Activated CD4-positive, alpha-beta T cell treated with anti-CD3 and anti-CD28 coated beads, Interleukin-2, amount 50 U/mL, for 1 hour (primary cell): Measurements from ENCODE around the gene AGXT2.

Experiments used
- DNase-seq: peaks from one replicate; pipeline ENCODE4 v3.0.0-alpha.2; 2020

The AGXT2 gene, protein sequence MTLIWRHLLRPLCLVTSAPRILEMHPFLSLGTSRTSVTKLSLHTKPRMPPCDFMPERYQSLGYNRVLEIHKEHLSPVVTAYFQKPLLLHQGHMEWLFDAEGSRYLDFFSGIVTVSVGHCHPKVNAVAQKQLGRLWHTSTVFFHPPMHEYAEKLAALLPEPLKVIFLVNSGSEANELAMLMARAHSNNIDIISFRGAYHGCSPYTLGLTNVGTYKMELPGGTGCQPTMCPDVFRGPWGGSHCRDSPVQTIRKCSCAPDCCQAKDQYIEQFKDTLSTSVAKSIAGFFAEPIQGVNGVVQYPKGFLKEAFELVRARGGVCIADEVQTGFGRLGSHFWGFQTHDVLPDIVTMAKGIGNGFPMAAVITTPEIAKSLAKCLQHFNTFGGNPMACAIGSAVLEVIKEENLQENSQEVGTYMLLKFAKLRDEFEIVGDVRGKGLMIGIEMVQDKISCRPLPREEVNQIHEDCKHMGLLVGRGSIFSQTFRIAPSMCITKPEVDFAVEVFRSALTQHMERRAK

DNA sequence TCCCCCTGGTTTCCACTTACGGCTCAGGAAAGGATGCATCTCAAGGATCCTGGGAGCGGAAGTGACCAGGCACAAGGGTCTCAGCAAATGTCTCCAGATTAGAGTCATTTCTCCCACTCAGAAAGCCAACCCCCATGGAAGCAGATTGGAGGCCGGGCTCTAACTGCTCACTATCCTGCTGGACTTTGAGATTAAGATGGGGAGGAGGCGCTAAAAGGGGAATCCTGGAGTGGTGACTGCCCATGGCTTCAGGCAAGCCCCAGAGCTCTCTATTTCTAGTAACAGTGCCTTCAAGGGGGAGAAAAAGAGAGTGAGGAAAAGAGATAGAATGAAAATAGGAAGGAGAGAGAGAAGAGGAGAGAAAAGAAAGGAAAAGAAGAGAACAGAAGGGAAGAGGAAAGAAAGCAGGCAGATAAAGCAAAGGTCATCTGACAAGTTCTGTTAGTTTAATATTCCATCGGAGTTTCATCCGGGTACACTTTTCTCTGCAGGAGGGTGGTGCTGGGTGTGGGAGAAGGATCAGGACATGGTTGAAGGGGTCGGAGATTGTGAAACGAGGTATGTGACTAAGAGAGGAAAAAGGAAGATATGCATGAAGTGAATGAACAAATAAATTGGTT is at the start of gene AGXT2:
Gene AGXT2, minus strand, starts transcription at position 165 of the 620 bp plus-strand sequence. Its CDS starts 57 bp downstream, at position 108.
- no peak for DNase-seq

DNA sequence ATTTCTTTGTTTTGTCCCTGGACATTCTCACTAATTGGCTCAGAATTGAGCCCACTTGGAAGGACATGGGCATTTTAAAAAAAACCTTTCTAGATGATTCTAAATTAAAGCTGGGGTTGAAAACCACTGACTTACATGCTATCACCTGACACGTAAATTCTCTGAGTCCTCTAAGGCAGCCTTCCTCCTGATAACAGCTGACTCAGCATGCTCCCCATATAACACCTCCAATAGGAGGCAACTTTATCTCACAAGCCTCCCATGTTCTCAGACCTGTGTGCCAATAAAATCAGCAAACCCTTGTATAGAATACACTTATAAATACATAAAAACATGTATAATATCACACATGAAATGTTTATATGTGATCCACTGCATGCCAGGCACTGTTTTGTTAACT is 49.2 kb upstream of the AGXT2 start:
- no peak for DNase-seq

DNA sequence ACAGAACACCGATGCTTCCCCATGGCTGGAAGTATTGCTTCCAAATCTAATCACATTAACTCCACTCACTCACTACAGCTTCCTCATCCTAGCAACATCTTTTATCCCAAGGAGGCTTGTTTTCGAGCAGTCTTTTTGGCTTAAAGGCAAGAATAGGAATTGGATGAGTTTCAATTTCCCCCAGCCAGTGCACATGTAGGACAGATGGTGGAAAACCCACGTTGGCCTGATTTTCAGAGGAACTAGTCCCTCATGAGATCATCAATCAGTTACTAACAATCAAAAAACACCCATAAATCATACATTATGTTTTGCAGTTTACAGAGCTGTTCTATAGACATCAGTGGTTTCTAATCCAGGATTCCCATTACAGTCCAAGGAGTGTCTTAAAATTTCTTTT is 48.5 kb upstream of the AGXT2 start:
- DNase-seq = no peak

DNA sequence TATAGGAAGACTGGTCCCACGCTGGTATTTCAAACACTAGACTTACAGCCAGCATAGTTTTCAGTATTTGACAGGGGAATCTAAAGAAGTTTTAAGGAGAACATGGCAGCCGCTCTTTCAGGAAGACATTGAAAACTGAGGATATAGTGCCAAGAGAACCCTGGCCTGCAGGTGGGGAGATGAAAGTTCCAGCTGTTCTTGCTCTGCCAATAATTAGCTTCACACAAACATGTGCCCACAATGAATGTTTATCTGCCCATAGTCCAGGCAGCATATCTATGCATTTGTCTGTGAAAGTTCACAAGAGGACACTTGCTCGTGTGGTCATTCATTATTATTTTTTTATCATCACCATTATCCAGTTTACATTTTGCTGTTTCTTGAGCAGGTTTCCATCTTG is 47.6 kb upstream of the AGXT2 start:
- DNase-seq = no peak

DNA sequence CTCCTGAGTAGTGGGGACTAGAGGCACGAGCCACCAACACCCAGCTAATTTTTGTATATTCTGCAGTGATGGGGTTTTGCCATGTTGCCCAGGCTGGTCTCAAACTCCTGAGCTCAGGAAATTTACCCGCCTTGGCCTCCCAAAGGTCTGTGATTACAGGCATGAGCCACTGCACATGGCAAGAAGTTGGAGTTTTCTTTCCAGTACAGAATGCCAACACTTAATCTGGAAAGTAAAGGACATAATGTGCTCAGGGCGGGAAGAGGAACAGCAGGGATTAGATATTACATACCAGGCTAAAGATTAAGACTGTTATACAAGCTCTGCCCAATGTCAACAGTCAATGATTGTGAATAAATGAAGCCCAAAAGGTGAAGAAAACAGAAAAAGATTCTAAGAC is 47.2 kb upstream of the AGXT2 start:
- no peak for DNase-seq

DNA sequence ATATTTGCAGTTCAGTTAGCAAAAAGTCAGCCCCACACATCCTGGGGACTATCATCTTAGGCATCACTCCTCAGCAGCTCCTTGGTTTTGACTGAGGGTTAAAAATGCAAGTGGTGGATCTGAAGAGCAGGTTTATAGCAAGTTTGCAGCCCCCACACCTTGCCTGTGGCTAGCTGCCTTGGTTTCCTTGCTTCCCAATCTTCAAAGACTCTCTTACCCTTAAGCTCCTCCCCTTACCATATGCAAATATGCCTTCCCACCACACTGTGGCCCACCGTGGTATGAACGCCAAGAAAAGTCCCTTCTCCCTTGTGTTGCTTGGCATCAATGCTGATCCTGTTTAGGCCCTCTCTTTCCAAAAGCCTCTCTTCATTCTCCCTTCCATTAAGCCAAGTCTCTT is 45.0 kb upstream of the AGXT2 start:
- no peak for DNase-seq

DNA sequence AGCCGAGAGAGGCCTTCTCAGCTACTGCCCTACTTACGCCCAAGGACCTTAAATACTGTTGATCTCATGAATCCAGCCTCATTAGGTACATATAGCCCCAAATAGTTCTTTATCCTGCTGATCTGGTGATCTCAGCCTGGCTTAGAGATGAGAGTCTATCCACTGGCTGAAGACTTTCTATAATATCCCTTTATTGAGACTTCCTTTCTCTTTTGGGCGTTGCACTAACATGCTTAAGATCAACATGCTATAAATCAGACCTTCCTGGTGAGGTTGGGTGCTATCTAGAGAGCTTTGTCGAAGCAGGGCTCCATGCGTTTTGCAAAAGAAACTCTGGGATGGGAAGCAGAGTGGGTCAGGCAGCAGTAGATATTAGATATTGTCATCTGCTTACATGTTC is 44.0 kb upstream of the AGXT2 start:
- DNase-seq = no peak

DNA sequence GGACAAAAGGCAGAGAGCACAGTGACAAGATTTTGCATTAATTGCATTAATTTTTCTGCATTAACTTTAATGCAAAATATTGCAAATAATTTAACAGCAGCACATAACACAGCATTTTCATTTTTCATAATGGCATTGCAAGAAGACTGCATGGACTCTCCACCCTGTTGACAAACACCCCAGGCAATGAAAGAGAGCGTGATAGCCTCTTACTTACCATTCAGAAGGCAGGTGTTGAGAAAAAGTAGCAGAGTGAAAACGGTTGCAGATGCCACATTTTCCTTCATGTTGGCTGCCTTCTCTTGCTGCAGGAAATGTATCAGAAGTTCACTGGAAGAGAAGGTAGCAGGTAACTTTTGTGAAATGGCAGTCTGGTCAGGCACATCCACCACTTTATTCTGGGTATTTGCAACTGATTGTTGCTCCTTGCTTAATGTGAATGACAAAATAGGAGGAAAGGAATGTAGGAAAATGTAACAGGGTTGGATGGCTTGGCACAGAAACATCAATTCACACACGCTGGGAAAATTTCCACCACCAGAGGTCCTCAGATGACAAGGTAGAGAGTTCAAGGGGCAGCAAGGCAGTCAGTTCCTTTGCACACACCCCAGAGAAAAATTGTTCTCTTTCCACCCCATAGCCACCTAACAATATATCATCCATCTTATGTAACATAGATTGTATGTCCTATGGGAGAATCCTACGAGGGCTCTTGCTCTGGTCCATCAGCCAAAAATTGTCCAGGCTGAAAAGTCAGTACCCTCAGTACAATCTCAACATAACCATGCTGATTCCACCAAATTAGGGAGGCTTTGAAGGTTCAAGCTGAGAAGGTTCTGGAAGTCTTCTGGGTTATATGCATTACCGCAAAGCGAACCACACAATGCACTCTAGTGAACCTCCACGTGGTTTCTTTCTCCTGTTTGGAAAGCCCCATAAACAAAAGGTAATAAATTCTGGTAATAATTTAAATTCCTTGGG is 41.9 kb upstream of the AGXT2 start:
- peak; percentile 51 for DNase-seq

DNA sequence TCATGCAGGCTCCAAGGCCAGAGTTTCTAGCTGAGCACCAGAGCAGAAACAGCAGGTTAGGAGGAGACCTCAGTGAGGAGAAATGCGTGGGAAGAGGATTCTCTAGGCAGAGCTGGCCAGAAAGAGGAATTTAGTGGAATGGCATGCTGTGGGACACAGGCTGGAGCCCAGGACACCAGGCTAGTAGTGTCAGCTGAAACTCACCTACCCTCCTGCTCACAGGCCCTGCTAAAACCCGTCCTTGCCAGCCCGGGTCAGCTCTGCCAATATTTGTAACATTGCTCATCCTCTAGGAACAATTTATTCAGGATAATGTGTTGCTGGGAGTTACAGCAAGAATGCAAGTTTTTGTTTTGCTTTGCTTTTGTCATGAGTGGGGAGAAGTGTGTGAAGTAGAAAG is 40.2 kb upstream of the AGXT2 start:
- no peak for DNase-seq

DNA sequence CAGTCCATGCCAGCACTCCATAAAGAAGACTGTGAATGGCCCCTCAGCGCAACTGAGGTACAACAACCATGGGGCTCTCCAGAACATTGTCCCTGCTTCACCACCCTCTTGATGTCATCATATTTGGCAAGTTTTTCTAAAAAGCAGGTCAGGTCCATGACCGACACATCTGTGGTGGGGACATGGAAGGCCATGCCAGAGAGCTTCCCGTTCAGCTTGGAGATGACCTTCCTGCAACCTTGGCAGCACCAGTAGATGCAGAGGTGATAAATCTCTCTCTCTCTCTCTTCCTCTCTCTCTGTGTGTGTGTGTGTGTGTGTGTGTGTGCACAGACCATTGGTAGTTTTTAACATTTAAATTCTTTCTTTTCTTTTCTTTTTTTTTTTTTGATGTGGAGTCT is 35.4 kb upstream of the AGXT2 start:
- no peak for DNase-seq

DNA sequence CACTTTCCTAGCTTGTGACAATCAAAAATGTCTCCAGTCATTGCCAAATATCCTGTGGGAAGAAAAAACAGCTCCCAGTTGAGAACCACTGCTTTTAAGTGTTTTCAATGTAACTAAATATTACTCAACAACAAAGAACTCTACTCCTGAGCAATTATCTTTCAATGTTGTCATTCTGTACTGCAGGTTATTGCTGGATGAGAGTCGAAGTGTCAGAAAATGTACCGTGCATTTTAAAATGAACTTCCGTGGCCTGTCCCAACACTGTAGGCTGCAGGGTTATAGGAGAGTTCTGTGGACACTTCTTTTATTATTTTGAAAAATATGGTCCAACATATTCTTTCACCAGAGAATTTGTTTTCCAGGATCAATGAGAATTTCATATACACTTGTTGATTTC is 34.8 kb upstream of the AGXT2 start:
- DNase-seq = no peak

DNA sequence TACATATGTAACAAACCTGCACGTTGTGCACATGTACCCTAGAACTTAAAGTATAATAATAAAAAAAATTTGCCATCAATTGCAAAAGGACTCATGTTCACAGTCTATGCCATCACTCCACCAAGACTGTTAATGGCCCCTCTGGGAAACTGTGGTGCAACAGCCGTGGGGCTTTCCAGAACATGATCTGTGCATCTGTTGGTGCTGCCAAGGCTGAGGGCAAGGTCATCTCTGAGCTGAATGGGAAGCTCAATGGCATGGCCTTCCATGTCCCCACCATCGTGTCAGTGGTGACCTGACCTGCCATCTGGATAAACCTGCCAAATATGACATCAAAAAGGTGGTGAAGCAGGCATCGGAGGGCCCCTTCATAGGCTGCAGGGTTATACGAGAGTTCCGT is 33.4 kb upstream of the AGXT2 start:
- no peak for DNase-seq

DNA sequence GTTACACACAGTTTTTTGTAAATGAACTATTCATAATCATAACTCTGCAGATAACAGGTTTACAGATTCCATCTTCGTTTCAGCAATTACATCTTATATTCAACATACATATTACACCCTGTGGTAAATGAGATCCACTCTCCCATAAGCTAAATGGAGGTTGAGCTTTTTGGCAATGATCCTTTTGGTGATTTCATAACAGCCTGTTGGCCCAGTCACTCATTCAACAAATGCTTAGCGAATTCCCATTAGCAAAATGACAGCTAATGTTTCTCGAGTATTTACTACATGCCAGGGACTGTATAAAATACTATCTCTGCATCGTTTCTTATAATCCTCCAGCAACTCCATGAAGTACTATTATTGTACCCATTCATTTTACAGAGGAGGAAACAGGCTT is 25.4 kb upstream of the AGXT2 start:
- DNase-seq = no peak

DNA sequence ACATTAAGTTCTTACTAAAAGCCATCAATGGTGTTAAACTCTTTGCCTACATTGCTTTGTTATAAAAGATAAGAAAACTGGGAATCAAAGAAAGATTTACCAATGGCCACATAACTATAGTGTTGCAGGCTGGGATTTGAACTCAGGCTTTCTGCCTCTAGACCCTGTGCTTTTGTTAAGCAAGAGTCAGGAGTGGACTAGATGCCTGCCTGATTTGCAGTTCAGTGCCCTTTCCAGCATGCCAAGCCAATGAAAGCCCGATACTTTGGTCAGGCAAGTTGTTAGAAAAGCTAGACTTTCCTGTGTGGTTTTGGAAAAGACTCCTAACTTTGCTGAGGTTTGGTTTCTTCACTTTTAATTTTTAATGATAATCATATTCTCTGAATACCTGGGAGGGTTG is 21.4 kb upstream of the AGXT2 start:
- DNase-seq = no peak

DNA sequence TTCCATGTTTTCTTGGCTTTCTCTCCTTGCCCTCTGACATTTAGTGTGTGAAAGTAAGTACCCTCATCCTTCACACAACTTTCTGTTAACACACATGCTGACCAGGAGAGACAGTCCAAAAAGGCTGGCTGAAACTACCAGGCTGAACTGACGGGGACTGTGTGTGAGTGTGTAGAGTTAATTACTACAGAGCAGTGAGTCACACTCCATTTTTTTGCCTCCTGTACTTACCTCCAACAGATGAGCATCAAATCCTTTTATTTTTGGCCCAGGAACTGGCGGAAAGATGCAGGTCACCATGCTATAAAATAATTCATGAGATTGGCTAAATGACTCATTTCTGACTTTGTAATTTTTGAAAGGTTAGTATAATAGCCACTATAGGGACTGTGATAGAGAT is 20.2 kb upstream of the AGXT2 start:
- DNase-seq = no peak

DNA sequence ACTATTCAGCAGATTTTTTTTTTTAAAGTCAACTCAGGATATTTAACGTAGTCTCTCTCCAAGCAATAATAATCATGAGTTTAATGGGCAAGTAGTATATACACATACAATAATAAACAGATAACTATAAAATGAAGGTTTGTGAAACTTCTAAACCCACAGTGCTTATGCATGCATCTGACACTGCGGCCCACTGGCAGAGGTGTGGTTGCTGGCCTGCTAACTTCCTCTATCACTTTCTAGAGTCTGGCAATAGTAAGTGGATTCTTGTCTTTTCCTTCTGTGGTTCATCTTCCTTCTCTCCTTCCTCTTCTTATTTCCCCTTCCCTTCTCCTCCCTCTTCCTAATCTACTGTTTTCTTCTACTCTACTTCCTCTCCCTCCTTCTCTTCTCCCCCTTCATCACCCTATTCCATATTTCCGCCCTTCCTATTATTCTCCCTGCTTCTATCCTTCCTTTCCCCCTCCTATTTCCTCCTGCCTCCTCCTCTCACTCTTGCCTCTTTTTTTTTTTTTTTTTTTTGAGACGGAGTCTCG is 18.6 kb upstream of the AGXT2 start:
- DNase-seq = no peak

DNA sequence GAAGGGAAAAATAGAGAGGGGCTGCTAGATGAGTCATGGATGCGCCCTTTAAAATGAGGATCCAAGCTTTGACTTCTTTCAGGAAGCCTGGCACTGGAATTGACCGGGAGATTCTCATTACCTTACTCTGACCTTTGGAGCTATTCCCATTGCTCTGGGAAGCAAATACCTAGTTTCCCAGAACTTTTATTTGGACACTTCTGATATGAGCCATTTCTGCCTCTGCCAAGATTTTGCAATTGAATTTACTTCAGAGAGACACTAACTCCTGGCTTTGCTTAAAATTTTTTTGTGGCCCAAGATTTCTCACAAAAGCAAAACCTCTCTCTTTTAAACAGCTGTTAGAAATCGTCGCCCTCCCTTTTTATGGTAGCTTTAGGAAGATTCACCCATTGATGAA is 15.7 kb upstream of the AGXT2 start:
- DNase-seq = no peak

DNA sequence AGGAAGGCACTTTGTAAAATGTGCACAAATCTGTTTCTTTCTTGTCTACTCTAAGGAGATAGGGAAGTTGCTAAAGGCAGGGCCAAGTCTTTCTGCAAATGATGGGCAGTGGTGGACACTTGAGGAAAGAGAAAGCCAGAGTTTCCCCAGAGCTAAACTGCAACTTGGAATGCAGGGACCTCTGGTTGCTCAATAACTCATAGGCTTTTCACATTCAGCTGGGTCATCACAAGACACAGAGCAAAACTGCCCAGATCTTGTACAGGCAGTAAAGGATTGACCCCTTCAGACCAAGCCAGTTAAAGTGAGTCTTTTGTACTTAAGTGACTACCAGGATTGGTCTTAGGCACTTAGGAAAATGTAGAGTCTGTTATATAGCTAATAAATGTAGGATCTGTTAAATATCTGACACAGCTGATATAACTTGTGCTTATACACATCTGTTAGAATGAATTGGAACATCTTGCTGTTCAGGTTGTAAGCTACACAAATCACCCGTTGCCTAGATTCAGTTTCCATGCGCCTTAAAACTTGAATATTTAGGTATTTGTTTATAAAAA is 13.5 kb upstream of the AGXT2 start:
- DNase-seq = no peak

DNA sequence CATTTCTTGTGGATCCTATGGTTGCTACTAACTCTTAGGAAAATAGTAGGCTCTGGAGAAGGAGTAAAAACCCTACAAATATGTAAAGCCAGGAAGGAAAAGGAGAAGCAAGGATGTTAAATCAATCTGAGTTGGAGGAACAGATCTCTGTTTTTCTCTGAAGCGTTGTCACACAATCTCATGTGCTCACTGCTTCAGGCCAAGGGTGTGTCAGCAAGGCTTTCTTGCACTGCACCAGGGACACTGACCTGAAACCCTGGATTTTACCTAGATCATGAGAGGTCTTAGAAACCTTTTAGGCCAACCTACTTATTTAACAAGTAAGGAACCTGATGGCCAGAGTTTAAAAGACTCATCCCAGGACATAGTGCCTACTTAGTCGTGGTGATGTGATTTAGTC is 12.5 kb upstream of the AGXT2 start:
- DNase-seq = no peak

DNA sequence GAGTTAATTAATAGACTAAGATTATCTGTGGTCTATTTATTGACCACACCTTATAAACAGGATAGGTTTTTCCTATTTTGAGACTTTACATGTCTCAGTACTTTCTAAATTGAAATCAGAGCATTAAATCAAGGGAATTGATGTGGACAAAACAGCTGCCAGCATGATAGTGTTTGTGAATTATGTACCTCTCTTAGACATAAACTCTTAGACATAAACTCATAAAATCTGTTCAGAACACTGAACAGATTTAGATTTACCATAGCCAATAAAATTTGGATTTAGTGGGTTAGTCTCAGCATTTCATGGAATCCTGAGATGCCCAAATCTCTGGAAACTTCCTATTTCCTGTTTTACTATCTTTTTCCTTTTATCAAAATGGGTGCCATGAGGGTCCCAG is 11.5 kb upstream of the AGXT2 start:
- no peak for DNase-seq

DNA sequence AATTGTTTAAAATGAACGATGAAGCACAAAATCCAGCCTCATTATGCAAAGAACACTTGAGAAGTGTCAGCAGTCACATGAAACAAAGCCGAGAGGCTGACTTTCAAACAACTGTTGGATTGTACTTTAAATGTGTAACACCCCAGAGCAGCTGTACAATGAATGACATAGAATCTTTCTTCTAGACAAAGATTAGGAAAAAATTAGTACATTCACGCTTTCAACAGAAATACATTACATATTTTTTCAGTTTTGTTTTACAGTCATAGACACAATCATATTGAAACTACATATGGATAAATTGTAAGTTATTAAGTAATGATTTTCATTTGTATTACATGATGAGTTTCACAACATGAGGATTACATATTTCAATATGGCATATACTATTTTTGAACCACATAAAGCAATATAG is 10.6 kb upstream of the AGXT2 start:
- DNase-seq = no peak

DNA sequence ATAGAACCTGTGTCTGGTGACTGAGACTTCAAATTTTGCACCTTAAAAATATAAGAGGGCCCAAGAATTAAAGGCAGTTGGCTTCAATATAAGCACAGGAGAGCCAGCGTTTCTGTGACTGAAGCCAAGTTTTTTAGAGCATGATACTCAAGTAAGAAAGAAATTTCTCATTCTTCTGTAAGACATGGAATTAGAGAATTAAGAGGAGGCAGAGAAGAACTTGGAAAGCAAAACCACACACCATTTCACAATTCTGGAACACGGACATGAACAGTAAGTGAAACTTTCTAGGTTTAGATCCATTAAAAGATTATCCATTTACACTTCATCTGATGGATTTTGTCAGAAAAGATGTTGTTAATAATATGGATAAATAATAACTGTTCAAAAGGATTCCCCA is 8.9 kb upstream of the AGXT2 start:
- no peak for DNase-seq

DNA sequence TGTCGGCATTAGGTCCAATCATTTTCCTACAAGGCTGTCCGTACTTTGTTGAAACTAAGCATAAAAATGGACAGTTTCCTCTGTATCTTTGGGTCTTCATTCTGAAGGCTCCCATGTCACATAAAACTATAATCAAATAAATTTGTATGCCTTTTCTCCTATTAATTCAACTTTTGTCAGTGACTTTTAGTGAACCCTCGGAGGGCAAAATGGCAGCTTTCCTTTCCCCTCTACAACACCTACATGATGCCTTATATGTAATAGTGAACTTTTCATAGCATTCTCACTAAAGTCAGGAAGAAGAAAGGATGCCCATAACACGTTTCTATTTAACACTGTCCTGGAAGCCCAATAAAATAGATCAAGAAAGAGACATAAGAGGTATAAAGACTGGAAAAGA is 5.1 kb upstream of the AGXT2 start:
- DNase-seq = no peak
